Measurements from ENCODE around the gene POTEB2.
"Not testable (repeated sequence)": the region's sequence is repeated elsewhere in the genome, so short reads cannot be mapped to it uniquely, and the experiment has no call there.

Gene POTEB2

GRCh38 chr15:20866214-20866613 lies at the start of gene POTEB2:
Gene POTEB2 (minus strand): TSS chr15:20866314. CDS start chr15:20866281, 33 bp downstream.
- H3K27ac ChIP-seq; CTCF ChIA-PET; POLR2A ChIA-PET (ENCODE audit: low non-redundant PET): not testable (repeated sequence)

DNA sequence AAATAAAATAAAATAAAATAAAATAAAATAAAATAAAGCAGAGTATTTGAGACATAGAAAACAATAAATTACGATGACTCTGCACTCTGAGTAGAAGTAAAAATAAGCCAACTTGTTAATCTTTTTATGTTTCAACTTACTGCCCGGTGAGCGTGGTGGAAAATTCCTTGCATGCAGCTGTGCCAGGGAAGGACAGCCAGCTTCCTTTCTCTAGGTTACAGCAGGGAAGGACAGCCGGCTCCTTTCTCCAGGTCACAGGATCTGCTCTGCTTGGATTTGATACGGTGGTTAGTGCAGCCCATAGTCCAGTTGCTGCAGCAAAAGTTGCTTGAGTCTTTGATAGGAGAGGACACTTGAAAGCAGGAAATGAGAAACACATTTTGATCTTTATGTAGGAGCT lies 13.8 kb upstream of the POTEB2 start:
- CTCF ChIA-PET; DNase-seq (ENCODE audit: low spot score): not testable (repeated sequence)

More at GRCh38 chr15:20866214-20866613, at the start of gene POTEB2:
- not testable (repeated sequence) for DNase-seq (ENCODE audit: low spot score)

DNA sequence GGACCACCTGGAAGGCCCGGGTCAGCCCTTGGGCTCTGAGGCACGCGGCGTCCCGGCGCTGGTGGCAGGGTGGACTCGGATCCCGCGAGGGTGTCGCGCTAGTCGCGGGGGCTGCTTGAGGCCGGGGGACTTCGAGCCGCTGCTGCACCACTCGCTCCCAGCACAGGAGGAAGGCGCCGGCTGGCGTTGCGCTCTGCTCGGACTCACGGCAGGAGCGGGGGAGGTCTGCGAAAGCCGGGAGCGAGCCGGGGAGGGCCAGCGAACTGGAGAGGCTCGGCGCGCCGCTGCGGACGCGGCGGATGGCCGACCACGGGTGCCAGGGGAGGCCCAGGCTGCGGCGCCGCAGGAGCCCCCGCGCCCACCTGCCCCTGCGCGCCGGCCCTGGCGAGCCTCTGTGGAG lies 12.3 kb upstream of the POTEB2 start:
- POLR2A ChIA-PET (ENCODE audit: low non-redundant PET); H3K27ac ChIP-seq; CTCF ChIA-PET: not testable (repeated sequence)

More for the DNA sequence above, 13.8 kb upstream of the POTEB2 start:
- H3K27ac ChIP-seq; POLR2A ChIA-PET (ENCODE audit: low non-redundant PET): not testable (repeated sequence)

DNA sequence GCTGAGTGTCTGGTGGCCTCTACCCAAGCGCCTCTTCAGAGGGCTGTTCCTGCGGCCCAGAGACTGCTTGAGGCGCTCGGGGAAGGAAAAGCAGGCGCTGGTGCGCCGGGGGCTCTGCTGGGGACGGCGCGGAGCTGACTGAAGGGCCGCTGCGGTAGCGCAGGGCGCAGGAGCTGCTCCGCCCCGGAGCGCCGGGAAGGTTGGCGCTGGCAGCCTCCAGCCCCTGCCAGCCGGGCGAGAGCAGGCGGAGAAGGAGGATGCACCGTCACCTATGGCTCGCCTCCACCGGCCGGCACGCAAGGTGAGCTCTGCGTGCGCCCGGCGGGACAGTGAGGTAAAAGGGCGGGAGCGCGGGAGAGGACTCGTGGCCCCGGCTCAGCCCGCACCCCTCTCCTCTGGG lies 11.7 kb upstream of the POTEB2 start:
- CTCF ChIA-PET; H3K27ac ChIP-seq; POLR2A ChIA-PET (ENCODE audit: low non-redundant PET); DNase-seq (ENCODE audit: low spot score): not testable (repeated sequence)

More for the DNA sequence above, 12.3 kb upstream of the POTEB2 start:
- DNase-seq (ENCODE audit: low spot score) = not testable (repeated sequence)

All from RWPE1 (cell line).